ENCODE results near the gene EFCAB9. TPM values are rescaled to one million over a fixed set of nuclear protein-coding genes. Genes with fewer than 3 reads are reported as not detected.

The EFCAB9 gene
- total RNA-seq, result not detected in 2 replicates

DNA sequence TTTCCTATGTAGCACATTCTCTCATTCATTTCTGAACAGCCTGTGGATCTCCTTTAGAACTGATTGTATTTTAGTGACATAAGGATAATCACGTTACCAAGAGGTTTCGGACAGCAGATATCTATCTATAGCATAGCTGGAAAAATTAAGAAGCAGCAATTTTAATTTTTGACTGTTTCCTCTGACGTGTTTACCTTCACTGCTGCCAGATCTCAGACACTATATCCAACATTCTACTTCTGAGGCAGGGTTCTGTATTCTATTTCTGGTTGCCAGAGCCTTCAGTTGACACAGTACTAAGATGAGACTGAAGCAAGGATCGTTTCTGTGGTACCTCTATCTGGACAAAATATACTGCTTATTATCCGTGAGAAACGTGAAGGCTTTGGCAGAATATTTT is at the start of gene EFCAB9:
Gene EFCAB9, plus strand, starts transcription at position 301 of the 400 bp plus-strand sequence. Its CDS starts 1 bp downstream, at position 302.

GRCh38 chr5:172188033-172188892 is 5.7 kb upstream of the EFCAB9 start, which contains the start of gene STK10:
STK10 (minus strand) TSS chr5:172188224; CDS start chr5:172188042, 182 bp downstream.

Small RNA genes within 50 kb of the gene (small RNA-seq; reads per million reads assigned to genes)
- not detected for gene RF00191 (ENCODE audit: low replicate concordance)

Other genes with a start within 250 kb of the EFCAB9 start
- gene FBXW11, start 187.5 kb upstream of the EFCAB9 start, total RNA-seq, result 62.6 and 89.2 TPM in 2 replicates
- 28.2 and 46.8 TPM in 2 replicates for gene STK10, start 5.9 kb upstream of the EFCAB9 start, total RNA-seq
- 21.0 and 30.1 TPM in 2 replicates for gene UBTD2, start 89.6 kb downstream of the EFCAB9 start, total RNA-seq

Data from placental pericyte (primary cell).